Measurements from ENCODE around the gene DNAH8.
A peak's percentile ranks its signal among the peaks of the same experiment; 100 is the strongest.
"Not testable (repeated sequence)": the region's sequence is repeated elsewhere in the genome, so short reads cannot be mapped to it uniquely, and the experiment has no call there.

DNAH8 gene

GRCh38 chr6:38912378-38912777 lies 197.3 kb downstream of the DNAH8 start:
- no peak for DNase-seq

- no peak for DNase-seq
These were observed 200.3 kb downstream of the DNAH8 start for GRCh38 chr6:38915205-38915925.

GRCh38 chr6:38921540-38921939 lies 206.4 kb downstream of the DNAH8 start:
- DNase-seq, result not testable (repeated sequence)

DNA sequence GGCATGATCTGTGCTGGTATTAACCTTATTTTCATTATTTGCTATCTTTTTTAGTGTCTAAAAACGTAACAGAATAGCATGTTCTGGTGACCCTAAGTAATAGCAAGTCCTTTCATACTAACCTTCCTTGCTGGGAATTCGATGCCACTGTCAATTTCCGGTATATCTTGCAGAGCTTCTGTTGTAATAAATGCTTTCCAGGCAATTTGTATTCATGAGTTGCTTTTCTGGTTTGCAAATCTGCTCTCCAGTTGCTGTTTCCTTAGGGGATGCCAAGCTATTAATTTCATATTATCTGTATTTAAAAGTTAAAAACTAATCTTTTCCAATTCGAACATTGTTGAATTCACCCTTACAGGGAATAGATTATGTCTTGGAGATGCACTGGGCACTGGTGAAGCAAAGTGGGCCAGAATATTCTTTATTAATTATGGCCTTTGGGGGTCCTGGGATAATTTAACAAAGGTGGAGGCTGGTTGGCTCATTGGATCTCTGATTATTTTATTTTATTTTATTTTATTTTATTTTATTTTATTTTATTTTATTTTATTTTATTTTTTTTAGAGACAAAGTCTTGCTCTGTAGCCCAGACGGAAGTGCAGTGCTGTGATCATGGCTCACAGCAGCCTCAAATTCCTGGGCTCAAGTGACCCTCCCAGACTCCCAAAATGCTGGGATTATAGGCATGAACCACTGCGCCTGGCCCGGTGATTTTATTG lies 209.8 kb downstream of the DNAH8 start:
- DNase-seq, result no peak

DNA sequence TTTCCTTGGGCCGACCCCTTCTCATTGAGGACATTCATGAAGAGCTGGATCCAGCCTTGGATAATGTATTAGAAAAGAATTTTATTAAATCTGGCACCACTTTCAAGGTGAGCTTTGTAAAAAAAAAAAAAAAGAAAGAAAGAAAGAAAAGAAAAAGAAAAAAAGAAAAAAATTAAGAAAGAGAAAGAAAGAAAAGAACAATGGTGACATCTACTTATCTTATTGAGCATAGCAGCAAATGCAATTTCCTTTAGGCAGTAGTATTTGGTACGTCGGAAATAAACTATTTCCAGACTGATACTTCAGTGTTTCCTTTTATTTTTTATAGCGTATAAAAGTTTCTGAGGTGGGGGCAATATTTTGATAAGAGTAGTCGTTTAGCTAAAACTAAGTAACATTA lies 214.4 kb downstream of the DNAH8 start:
- no peak for DNase-seq

DNA sequence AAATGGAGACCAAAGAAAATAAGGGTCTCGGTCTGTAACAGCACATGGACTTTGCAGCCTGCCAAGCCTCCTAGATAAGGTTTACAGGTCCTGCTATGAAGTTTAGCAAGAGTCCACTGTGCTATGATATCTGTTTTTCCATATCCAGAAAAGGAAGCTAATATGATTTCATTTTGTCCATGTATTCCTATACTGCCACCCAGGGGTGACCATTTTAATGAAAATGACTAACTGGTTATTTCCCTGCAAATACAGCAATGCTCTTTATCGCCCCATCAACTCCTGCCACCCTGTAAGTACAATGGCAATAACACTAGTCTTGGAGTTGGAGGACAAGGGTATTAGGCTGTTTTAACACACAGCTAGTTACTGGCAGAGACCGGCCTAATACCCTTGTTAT lies 218.3 kb downstream of the DNAH8 start:
- DNase-seq, result peak; percentile 19

GRCh38 chr6:38935051-38935450 lies 219.9 kb downstream of the DNAH8 start:
- DNase-seq, result no peak

GRCh38 chr6:38937839-38938613 lies 222.9 kb downstream of the DNAH8 start:
- DNase-seq, result peak; percentile 12

- DNase-seq, result no peak
These were observed 223.6 kb downstream of the DNAH8 start for GRCh38 chr6:38938741-38939140.

- no peak for DNase-seq
These were observed 227.3 kb downstream of the DNAH8 start for GRCh38 chr6:38942442-38942841.

DNA sequence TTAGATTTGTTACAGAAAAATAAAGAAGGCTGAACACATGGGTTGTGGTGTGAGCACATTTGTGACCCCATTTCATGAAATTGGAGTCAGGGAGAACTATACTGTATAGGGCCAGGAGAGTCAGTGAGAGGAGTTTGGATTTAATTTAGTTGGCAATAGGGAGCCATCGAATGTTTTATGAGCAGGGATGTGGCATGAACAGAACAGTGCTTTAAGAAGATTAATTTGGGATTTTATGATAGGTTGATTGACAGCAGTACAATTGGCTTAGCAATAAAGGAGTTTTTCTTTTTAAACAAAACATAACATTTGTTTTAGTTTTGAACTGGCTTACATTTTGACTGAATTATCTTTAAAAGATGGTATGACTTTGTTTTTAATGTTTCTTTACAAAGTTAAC lies 227.9 kb downstream of the DNAH8 start:
- DNase-seq, result no peak

DNA sequence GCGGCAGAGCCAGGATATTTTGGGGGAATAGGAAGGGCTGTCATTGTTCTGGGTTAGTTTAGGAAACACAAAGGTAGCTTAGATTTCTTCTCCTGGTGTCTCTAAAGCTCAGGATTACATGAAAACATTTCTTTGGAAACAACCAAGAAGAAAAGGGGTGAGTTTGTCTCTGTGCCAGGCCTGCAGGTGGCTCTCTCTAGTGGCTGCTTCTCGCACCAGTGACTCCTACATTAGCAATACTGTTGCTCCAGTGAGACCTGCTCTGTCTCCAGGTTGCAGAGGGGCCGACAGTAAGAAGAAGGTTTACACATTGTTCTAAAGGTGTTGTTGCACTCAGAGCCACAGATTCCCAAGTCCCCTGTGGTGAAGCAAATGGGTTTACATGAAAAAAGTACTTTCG lies 228.9 kb downstream of the DNAH8 start:
- no peak for DNase-seq

DNA sequence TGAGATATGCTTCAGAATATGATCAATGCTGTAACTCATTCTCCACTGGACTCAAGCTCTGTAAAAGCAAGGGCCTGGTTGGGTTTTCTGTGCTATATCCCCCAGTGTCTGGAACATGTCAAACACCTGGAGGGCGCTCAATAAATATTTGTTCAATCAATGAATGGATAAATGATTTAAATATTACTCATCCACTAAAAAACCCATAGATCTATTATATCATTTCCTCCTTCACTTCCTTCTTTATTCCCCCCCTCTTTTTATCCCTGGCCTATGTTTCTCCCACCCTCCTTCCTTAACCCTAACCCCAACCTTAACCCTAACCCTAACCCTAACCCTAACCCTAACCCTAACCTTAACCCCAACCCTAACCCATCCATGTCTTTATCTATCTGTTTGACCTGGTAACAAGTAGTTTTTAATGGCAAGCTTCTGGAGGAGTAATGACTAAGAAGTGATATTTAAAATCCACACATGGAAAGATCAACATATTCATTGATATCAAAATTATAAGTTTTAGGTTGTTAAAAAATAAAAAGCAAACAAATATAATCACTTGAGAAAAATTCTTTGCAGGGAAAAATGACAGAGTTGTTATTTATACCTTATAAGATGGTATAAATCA lies 229.7 kb downstream of the DNAH8 start:
- no peak for DNase-seq

- no peak for DNase-seq
These were observed 240.8 kb downstream of the DNAH8 start for GRCh38 chr6:38955861-38956260.

DNA sequence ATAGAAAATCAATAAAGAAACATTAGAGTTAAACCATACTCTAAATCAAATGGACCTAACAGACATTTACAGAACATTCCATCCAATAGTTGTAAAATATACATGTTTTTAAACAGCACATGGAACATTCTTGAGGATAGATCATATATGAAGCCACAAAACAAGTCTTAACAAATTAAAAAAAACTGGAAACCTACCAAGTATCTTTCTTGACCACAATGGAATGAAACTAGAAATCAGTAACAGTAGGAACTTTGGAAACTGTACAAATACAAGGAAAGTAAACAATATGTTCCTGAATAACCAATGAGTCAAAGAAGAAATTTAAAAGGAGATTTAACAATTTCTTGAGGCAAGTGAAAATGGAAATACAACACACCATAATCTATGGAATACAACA lies 242.3 kb downstream of the DNAH8 start:
- DNase-seq, result no peak

DNA sequence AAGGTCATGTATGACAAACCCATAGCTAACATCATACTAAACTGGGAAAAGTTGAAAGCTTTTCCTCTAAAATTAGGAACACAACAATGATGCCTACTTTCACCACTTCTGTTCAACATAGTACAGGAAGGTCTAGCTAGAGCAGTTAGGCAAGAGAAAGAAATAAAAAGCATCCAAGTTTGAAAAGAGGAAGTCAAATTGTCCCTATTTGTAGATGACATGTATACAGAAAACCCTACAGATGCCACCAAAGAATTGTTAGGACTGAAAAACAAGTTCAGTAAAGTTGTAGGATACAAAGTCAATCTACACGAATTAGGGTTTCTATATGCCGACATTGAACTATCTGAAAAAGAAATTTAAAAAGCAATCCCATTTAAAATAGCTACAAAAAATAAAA lies 244.0 kb downstream of the DNAH8 start:
- no peak for DNase-seq

GRCh38 chr6:38968702-38969149 lies 253.6 kb downstream of the DNAH8 start:
- DNase-seq, result no peak

DNA sequence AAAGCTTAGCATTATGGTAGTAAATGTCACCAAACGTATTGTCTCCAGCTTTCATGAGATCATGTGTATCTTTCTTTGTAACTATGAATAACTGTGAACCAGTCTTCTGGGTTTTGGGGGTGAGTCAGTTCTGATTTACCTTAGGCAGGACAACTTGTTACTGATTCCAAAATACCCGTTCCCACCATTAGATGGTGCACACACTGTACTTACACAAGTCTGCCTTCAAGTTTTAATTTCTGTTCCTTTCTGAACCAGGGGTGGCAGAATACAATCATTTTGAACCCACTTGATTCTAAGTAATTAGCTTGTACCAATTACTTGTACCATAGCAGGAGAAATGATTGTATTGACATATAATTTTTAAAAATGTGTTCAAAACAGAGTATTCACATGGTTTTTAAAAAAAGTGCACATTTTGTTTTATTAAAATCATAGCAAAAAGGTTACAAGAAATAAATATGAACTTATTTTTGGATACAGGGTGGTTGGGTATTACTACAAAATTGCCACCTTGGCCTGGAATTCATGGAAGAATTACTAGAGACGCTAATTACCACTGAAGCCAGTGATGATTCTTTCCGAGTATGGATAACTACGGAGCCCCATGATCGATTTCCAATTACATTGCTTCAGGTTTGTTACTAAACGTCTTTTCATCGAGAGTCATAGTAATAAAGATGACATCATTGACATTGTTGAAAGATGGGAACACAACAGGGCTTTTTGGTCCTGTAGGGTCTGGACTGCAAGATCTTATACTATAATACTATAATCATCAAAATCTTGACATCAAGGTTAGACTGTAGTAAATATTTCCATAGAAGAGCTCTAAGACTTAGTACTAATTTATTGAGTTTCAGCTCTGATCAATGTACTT lies 258.3 kb downstream of the DNAH8 start:
- peak; percentile 36 for DNase-seq

DNA sequence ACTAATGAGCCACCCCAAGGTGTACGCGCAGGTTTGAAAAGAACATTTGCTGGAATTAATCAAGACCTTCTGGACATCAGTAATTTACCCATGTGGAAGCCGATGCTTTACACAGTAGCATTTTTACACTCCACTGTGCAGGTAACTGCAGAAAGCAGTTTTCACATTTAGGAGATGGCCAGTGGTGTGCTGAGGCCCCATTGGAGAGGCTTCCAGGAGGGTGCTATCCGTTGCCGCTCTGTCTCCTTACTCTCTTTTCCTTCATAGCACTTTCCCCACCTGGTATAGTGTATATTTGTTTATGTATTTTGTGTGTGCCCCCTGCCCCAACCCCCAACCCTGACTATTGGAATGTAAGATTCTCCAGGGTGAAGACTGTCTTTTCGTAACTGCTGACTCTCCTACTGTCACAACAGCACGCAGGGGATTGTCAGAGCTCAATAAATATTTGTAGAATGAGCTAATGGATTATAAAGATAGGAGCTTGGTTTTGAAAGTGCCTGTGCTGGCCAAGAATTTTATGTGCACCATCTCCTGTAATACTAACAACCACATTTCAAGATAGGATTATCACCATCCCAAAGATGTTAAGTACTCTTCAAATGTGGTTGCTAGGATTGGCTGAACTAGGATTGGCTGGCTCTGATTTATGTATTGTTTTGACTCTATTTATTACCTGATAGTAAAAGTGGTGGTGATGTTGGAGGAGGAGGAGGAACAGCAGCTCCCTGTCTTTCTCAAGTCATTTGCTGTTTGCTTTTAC lies 259.5 kb downstream of the DNAH8 start:
- no peak for DNase-seq

GRCh38 chr6:38975621-38976049 lies 260.5 kb downstream of the DNAH8 start:
- no peak for DNase-seq

- DNase-seq, result no peak
These were observed 260.9 kb downstream of the DNAH8 start for GRCh38 chr6:38976051-38976450.

Data from CD4-positive, alpha-beta T cell treated with Interleukin-10 for 1 hour (primary cell).